ENCODE measurements around the gene POLR2I.

POLR2I gene

GRCh38 chr19:36111200-36111539, 3.5 kb downstream of the POLR2I start:
- peaks cover 0 to 21% (median 19%) of the 10 kb centered on the region in 4 experiments for H3K4me1 ChIP-seq (ENCODE audit: control extremely low read depth in 1 of 4, control insufficient read depth in 4 of 4, insufficient read depth in 4 of 4, low read length in 3 of 4)
- no peak for DNase-seq
- peaks cover 3 to 44% (median 17%) of the 10 kb centered on the region in 4 experiments for H3K36me3 ChIP-seq (ENCODE audit: control insufficient read depth in 4 of 4, insufficient read depth in 4 of 4, low read length in 3 of 4)
- CTCF ChIA-PET = interaction anchor here (1.2 kb wide), 1 partner anchor 15 kb away, joined by 3 read pairs; no protein-coding TSS in a partner anchor
- no peaks in the 10 kb centered on the region for H3K27me3 ChIP-seq (replicated peaks in 2 of 5; ENCODE audit: control insufficient read depth in 4 of 5, insufficient read depth in 5 of 5, low read length in 4 of 5)
- H3K9me3 ChIP-seq (ENCODE audit: control extremely low read depth in 1 of 5, control insufficient read depth in 4 of 5, insufficient read depth in 2 of 5, low read depth in 1 of 5, low read length in 4 of 5) = no peaks in the 10 kb centered on the region
- POLR2A ChIA-PET = no interaction called here
- H3K4me3 ChIP-seq (ENCODE audit: control insufficient read depth in 1 of 7, extremely low read depth in 1 of 7, insufficient read depth in 4 of 7, low read depth in 2 of 7, low read length in 6 of 7) = no peak overlapping the region
- H3K27ac ChIP-seq (ENCODE audit: insufficient read depth in 1 of 2, low read depth in 1 of 2, low read length in 2 of 2, poor library complexity in 1 of 2, severe bottlenecking in 2 of 2) = no peak overlapping the region
- WGBS (ENCODE audit: insufficient coverage) = 95% methylated on average over 13 of the region's 13 CpGs

GRCh38 chr19:36110487-36111199, 4.0 kb downstream of the POLR2I start, which contains the start of gene OVOL3:
Gene OVOL3 (plus strand): TSS chr19:36111143. CDS start chr19:36111203, 60 bp downstream.
- no peak for DNase-seq
- WGBS (ENCODE audit: insufficient coverage) = 100% methylated on average over 1 of the region's 1 CpG
- Histone ChIP-seq H3K4me1 (ENCODE audit: control extremely low read depth in 1 of 4, control insufficient read depth in 4 of 4, insufficient read depth in 4 of 4, low read length in 3 of 4) (peaks cover 0 to 16% (median 14%) of the 10 kb centered on the region in 4 experiments), H3K27me3 (replicated peaks in 2 of 5; ENCODE audit: control insufficient read depth in 4 of 5, insufficient read depth in 5 of 5, low read length in 4 of 5) (no peaks in the 10 kb centered on the region), H3K9me3 (ENCODE audit: control extremely low read depth in 1 of 5, control insufficient read depth in 4 of 5, insufficient read depth in 2 of 5, low read depth in 1 of 5, low read length in 4 of 5) (no peaks in the 10 kb centered on the region), H3K4me3 (ENCODE audit: control insufficient read depth in 1 of 7, extremely low read depth in 1 of 7, insufficient read depth in 4 of 7, low read depth in 2 of 7, low read length in 6 of 7) (no peak within 1 kb of the TSS), H3K27ac (ENCODE audit: insufficient read depth in 1 of 2, low read depth in 1 of 2, low read length in 2 of 2, poor library complexity in 1 of 2, severe bottlenecking in 2 of 2) (no peak within 1 kb of the TSS), H3K36me3 (ENCODE audit: control insufficient read depth in 4 of 4, insufficient read depth in 4 of 4, low read length in 3 of 4) (peaks cover 3 to 44% (median 17%) of the 10 kb centered on the region in 4 experiments)
- ChIA-PET POLR2A (no interaction called here), CTCF (interaction anchor here (1.2 kb wide), 1 partner anchor 15 kb away, joined by 3 read pairs; no protein-coding TSS in a partner anchor)

GRCh38 chr19:36108684-36109083, 6.0 kb downstream of the POLR2I start:
- CTCF ChIA-PET = interaction anchor here (1.1 kb wide), 1 partner anchor 19 kb away, joined by 3 read pairs; no protein-coding TSS in a partner anchor
- Histone ChIP-seq H3K36me3 (ENCODE audit: control insufficient read depth in 4 of 4, insufficient read depth in 4 of 4, low read length in 3 of 4) (peaks cover 3 to 61% (median 27%) of the 10 kb centered on the region in 4 experiments), H3K27ac (ENCODE audit: insufficient read depth in 1 of 2, low read depth in 1 of 2, low read length in 2 of 2, poor library complexity in 1 of 2, severe bottlenecking in 2 of 2) (no peak overlapping the region)

GRCh38 chr19:36106991-36107390, 7.7 kb downstream of the POLR2I start:
- CTCF ChIA-PET = interaction anchor here (1.3 kb wide), 1 partner anchor 27 kb away, joined by 5 read pairs; no protein-coding TSS in a partner anchor
- Histone ChIP-seq H3K4me1 (ENCODE audit: control extremely low read depth in 1 of 4, control insufficient read depth in 4 of 4, insufficient read depth in 4 of 4, low read length in 3 of 4) (no peaks in the 10 kb centered on the region), H3K9me3 (ENCODE audit: control extremely low read depth in 1 of 5, control insufficient read depth in 4 of 5, insufficient read depth in 2 of 5, low read depth in 1 of 5, low read length in 4 of 5) (no peaks in the 10 kb centered on the region), H3K4me3 (ENCODE audit: control insufficient read depth in 1 of 7, extremely low read depth in 1 of 7, insufficient read depth in 4 of 7, low read depth in 2 of 7, low read length in 6 of 7) (no peak overlapping the region), H3K36me3 (ENCODE audit: control insufficient read depth in 4 of 4, insufficient read depth in 4 of 4, low read length in 3 of 4) (peaks cover 3 to 62% (median 30%) of the 10 kb centered on the region in 4 experiments), H3K27ac (ENCODE audit: insufficient read depth in 1 of 2, low read depth in 1 of 2, low read length in 2 of 2, poor library complexity in 1 of 2, severe bottlenecking in 2 of 2) (no peak overlapping the region), H3K27me3 (replicated peaks in 2 of 5; ENCODE audit: control insufficient read depth in 4 of 5, insufficient read depth in 5 of 5, low read length in 4 of 5) (no peaks in the 10 kb centered on the region)
- POLR2A ChIA-PET = no interaction called here
- 94% methylated on average over 4 of the region's 5 CpGs for WGBS (ENCODE audit: insufficient coverage)
- DNase-seq = no peak

More at GRCh38 chr19:36108684-36109083, 6.0 kb downstream of the POLR2I start:
- 100% methylated on average over 1 of the region's 3 CpGs for WGBS (ENCODE audit: insufficient coverage)
- Histone ChIP-seq H3K9me3 (ENCODE audit: control extremely low read depth in 1 of 5, control insufficient read depth in 4 of 5, insufficient read depth in 2 of 5, low read depth in 1 of 5, low read length in 4 of 5) (no peaks in the 10 kb centered on the region), H3K4me1 (ENCODE audit: control extremely low read depth in 1 of 4, control insufficient read depth in 4 of 4, insufficient read depth in 4 of 4, low read length in 3 of 4) (peaks cover 0 to 6% (median 5%) of the 10 kb centered on the region in 4 experiments), H3K4me3 (ENCODE audit: control insufficient read depth in 1 of 7, extremely low read depth in 1 of 7, insufficient read depth in 4 of 7, low read depth in 2 of 7, low read length in 6 of 7) (no peak overlapping the region), H3K27me3 (replicated peaks in 2 of 5; ENCODE audit: control insufficient read depth in 4 of 5, insufficient read depth in 5 of 5, low read length in 4 of 5) (no peaks in the 10 kb centered on the region)
- POLR2A ChIA-PET = no interaction called here
- DNase-seq = no peak

- no peak for DNase-seq
- CTCF ChIA-PET = interaction anchor here (1.3 kb wide), 1 partner anchor 27 kb away, joined by 5 read pairs; no protein-coding TSS in a partner anchor
- POLR2A ChIA-PET = no interaction called here
- H3K27me3 ChIP-seq (replicated peaks in 2 of 5; ENCODE audit: control insufficient read depth in 4 of 5, insufficient read depth in 5 of 5, low read length in 4 of 5) = no peaks in the 10 kb centered on the region
- H3K27ac ChIP-seq (ENCODE audit: insufficient read depth in 1 of 2, low read depth in 1 of 2, low read length in 2 of 2, poor library complexity in 1 of 2, severe bottlenecking in 2 of 2) = no peak overlapping the region
- H3K9me3 ChIP-seq (ENCODE audit: control extremely low read depth in 1 of 5, control insufficient read depth in 4 of 5, insufficient read depth in 2 of 5, low read depth in 1 of 5, low read length in 4 of 5) = no peaks in the 10 kb centered on the region
- H3K36me3 ChIP-seq (ENCODE audit: control insufficient read depth in 4 of 4, insufficient read depth in 4 of 4, low read length in 3 of 4) = peaks cover 3 to 62% (median 34%) of the 10 kb centered on the region in 4 experiments
- no peaks in the 10 kb centered on the region for H3K4me1 ChIP-seq (ENCODE audit: control extremely low read depth in 1 of 4, control insufficient read depth in 4 of 4, insufficient read depth in 4 of 4, low read length in 3 of 4)
- 99% methylated on average over 6 of the region's 6 CpGs for WGBS (ENCODE audit: insufficient coverage)
- no peak overlapping the region for H3K4me3 ChIP-seq (ENCODE audit: control insufficient read depth in 1 of 7, extremely low read depth in 1 of 7, insufficient read depth in 4 of 7, low read depth in 2 of 7, low read length in 6 of 7)
These were observed 8.2 kb downstream of the POLR2I start for GRCh38 chr19:36106441-36106840.

GRCh38 chr19:36103842-36104552, 10.7 kb downstream of the POLR2I start:
- ChIA-PET POLR2A (interaction anchor here (0.6 to 1.4 kb wide), 2 partner anchors 12 to 31 kb away, joined by 3 read pairs; no protein-coding TSS in a partner anchor), CTCF (interaction anchor here (0.8 kb wide), 2 partner anchors 14 to 43 kb away, joined by 3 read pairs; no protein-coding TSS in a partner anchor)
- DNase-seq = no peak
- Histone ChIP-seq H3K27me3 (replicated peaks in 2 of 5; ENCODE audit: control insufficient read depth in 4 of 5, insufficient read depth in 5 of 5, low read length in 4 of 5) (no peaks in the 10 kb centered on the region), H3K9me3 (ENCODE audit: control extremely low read depth in 1 of 5, control insufficient read depth in 4 of 5, insufficient read depth in 2 of 5, low read depth in 1 of 5, low read length in 4 of 5) (no peaks in the 10 kb centered on the region), H3K4me3 (ENCODE audit: control insufficient read depth in 1 of 7, extremely low read depth in 1 of 7, insufficient read depth in 4 of 7, low read depth in 2 of 7, low read length in 6 of 7) (no peak overlapping the region), H3K36me3 (ENCODE audit: control insufficient read depth in 4 of 4, insufficient read depth in 4 of 4, low read length in 3 of 4) (peaks cover 5 to 77% (median 37%) of the 10 kb centered on the region in 4 experiments), H3K4me1 (ENCODE audit: control extremely low read depth in 1 of 4, control insufficient read depth in 4 of 4, insufficient read depth in 4 of 4, low read length in 3 of 4) (no peaks in the 10 kb centered on the region), H3K27ac (ENCODE audit: insufficient read depth in 1 of 2, low read depth in 1 of 2, low read length in 2 of 2, poor library complexity in 1 of 2, severe bottlenecking in 2 of 2) (no peak overlapping the region)
- WGBS (ENCODE audit: insufficient coverage) = 97% methylated on average over 10 of the region's 12 CpGs

Measured in common myeloid progenitor, CD34-positive (primary cell).